Measurements from ENCODE around the gene NBEA.

GRCh38 chr13:34914416-34914815 lies 27.7 kb upstream of the NBEA start:
- TF ChIP-seq CTCF (IDR thresholded peaks at IDR 0.05) (no peak), POLR2A (IDR thresholded peaks at IDR 0.05) (no peak)

All from heart left ventricle (tissue), 13 donors.